HG03378 (cell line): ENCODE results near the gene PPP1R27.

Experiments
- ATAC-seq: cut with Tn5 transposase; IDR thresholded peaks from one replicate; pipeline ENCODE4 v1.9.1; 2021; ENCODE audit warnings: mild to moderate bottlenecking, moderate library complexity; ENCODE audit not compliant: unreplicated experiment

PPP1R27 gene

GRCh38 chr17:81822996-81823819, 11.6 kb downstream of the PPP1R27 start:
- no peak for ATAC-seq

GRCh38 chr17:81822312-81822637, 12.6 kb downstream of the PPP1R27 start:
- no peak for ATAC-seq

GRCh38 chr17:81821603-81822311, 13.1 kb downstream of the PPP1R27 start:
- ATAC-seq: no peak

- no peak for ATAC-seq
These were observed 13.7 kb downstream of the PPP1R27 start for GRCh38 chr17:81821147-81821546.

GRCh38 chr17:81819708-81820107, 15.1 kb downstream of the PPP1R27 start:
- no peak for ATAC-seq

- no peak for ATAC-seq
These were observed 17.1 kb downstream of the PPP1R27 start for GRCh38 chr17:81817758-81818147.

- no peak for ATAC-seq
These were observed 19.2 kb downstream of the PPP1R27 start for GRCh38 chr17:81815646-81815986.

- ATAC-seq: no peak
These were observed 19.9 kb downstream of the PPP1R27 start for GRCh38 chr17:81814748-81815645.

- no peak for ATAC-seq
These were observed 20.8 kb downstream of the PPP1R27 start for GRCh38 chr17:81813861-81814683.

GRCh38 chr17:81813371-81813684, 21.5 kb downstream of the PPP1R27 start:
- ATAC-seq: no peak

GRCh38 chr17:81812571-81813370, 22.1 kb downstream of the PPP1R27 start:
- no peak for ATAC-seq

GRCh38 chr17:81811705-81812570, 22.9 kb downstream of the PPP1R27 start:
- ATAC-seq: no peak

GRCh38 chr17:81810892-81811704, 23.8 kb downstream of the PPP1R27 start:
- no peak for ATAC-seq

- ATAC-seq: no peak
These were observed 24.4 kb downstream of the PPP1R27 start for GRCh38 chr17:81810476-81810875.

GRCh38 chr17:81809556-81809998, 25.3 kb downstream of the PPP1R27 start:
- ATAC-seq: no peak

- no peak for ATAC-seq
These were observed 25.9 kb downstream of the PPP1R27 start for GRCh38 chr17:81808778-81809555.

- no peak for ATAC-seq
These were observed 27.0 kb downstream of the PPP1R27 start for GRCh38 chr17:81807839-81808238.
